Measurements from ENCODE around the gene WDR48. TPM values are rescaled to one million over a fixed set of nuclear protein-coding genes. Genes with fewer than 3 reads are reported as not detected.

Gene WDR48
- total and polyA plus RNA-seq, 4 experiments from 2014 or later, result 32.6 to 69.8 (median 53.7) TPM

DNA sequence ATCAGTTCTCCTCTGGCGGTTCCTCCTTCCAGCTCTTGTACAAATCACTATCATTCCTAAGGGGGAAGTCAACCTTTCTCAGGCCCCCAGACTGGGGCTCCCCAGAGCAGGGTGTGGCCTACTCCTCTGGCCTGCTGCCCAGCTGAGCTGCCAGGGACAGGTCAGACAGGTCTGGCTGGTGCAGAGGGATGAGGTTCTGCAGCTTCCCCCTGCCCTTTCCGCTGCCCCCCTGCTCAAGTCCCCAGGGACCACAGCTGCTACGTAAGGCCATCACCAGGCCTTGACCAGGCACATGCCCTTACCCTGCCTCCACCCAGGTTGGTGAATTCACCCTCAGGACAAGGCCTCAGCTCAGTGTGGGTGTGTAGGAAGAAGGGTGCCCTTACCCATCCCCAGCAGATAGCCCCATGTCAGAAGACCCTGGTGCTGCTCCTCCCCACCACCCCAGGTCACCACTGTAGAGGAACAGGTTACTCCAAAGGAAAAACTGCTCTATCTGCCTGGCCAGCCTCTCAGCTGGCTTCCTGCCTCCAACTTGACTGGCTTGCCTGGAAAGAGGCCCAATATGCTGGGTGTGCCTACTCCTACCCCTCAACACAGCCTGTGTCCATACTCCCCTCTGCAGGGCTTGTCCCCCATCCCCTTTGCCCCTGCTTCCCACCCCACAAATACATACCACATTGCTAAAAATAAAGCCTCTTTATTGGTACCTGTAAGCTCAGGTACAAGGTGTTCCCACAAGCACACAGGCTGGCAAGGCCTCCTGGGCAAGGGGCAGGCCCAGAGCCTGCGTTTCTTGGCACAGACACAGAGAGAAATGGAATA lies 89.6 kb downstream of the WDR48 start:
- Mint-ChIP-seq H3K4me3 (peak overlapping the region in 4 of 8 donors; percentile 12 to 39 (median 25)), H3K36me3 (peaks cover 35 to 69% of the 10 kb centered on the region in 2 donors), H3K4me1 (peaks cover 5 to 61% (median 19%) of the 10 kb centered on the region in 4 donors), H3K27me3 (no peaks in the 10 kb centered on the region), H3K9me3 (peaks cover 0 to 10% (median 0%) of the 10 kb centered on the region in 8 donors), H3K27ac (peak overlapping the region in 6 of 7 donors; percentile 68 to 97 (median 84))
- DNase-seq, result no peak
- H3K9me3 ChIP-seq (ENCODE audit: control insufficient read depth in 1 of 2, low read length in 2 of 2), result no peaks in the 10 kb centered on the region
- H3K4me1 ChIP-seq (ENCODE audit: insufficient read depth, low read length), result peaks cover 9% of the 10 kb centered on the region
- peaks cover 47% of the 10 kb centered on the region for H3K36me3 ChIP-seq (ENCODE audit: insufficient read depth, low read length)
- H3K27ac ChIP-seq (ENCODE audit: low read depth, low read length), result no peak overlapping the region
- POLR2A ChIA-PET (ENCODE audit: partially characterized antibody), result no interaction called here
- CTCF ChIA-PET (ENCODE audit: partially characterized antibody), result interaction anchor here (0.8 to 1.5 kb wide), 3 partner anchors 15 to 149 kb away, joined by 3 to 7 read pairs (median 4); no protein-coding TSS in a partner anchor
- H3K27me3 ChIP-seq (ENCODE audit: insufficient read depth, low read length), result no peaks in the 10 kb centered on the region
- intact Hi-C loops (cut with micrococcal nuclease), result no loop called here
- no peak overlapping the region for H3K4me3 ChIP-seq (ENCODE audit: low read length in 2 of 2)

DNA sequence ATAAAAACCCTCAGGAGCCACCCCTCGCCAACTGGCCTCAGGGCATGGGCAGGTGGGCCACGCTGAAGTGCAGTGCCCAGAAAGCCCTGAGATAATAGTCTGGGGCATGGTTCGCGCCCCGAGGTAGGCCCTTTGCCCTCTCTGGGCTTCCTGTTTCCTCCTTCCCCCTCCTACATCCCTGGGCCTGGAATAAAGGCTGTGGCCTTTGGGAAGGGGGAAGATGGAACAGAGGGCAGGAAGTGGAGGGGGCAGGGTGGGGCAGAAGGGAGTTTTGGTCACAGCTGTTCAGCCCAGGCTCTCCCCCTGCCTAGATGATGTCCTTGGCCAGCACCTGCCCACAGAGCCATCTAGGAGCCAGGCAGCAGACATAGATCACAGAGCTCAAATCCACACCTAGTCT lies 90.3 kb downstream of the WDR48 start:
- H3K4me1 Mint-ChIP-seq, result peaks cover 10 to 66% (median 25%) of the 10 kb centered on the region in 4 donors
- H3K4me3 Mint-ChIP-seq, result peak overlapping the region in 1 of 8 donors; percentile 39
- peaks cover 49% of the 10 kb centered on the region for H3K36me3 ChIP-seq (ENCODE audit: insufficient read depth, low read length)
- intact Hi-C loops (cut with micrococcal nuclease), result no loop called here
- POLR2A ChIA-PET (ENCODE audit: partially characterized antibody), result no interaction called here
- no peaks in the 10 kb centered on the region for H3K27me3 Mint-ChIP-seq
- H3K36me3 Mint-ChIP-seq, result peaks cover 41 to 74% of the 10 kb centered on the region in 2 donors
- H3K9me3 Mint-ChIP-seq, result peaks cover 0 to 10% (median 0%) of the 10 kb centered on the region in 8 donors
- H3K27me3 ChIP-seq (ENCODE audit: insufficient read depth, low read length), result no peaks in the 10 kb centered on the region
- CTCF ChIA-PET (ENCODE audit: partially characterized antibody), result interaction anchor here (1.1 to 1.5 kb wide), 2 partner anchors 14 to 146 kb away, joined by 3 to 7 read pairs; no protein-coding TSS in a partner anchor
- H3K27ac Mint-ChIP-seq, result peak overlapping the region in 4 of 7 donors; percentile 35 to 97 (median 65)
- no peak overlapping the region for H3K27ac ChIP-seq (ENCODE audit: low read depth, low read length)
- no peak overlapping the region for H3K4me3 ChIP-seq (ENCODE audit: low read length in 2 of 2)
- H3K9me3 ChIP-seq (ENCODE audit: control insufficient read depth in 1 of 2, low read length in 2 of 2), result no peaks in the 10 kb centered on the region
- DNase-seq, result no peak
- H3K4me1 ChIP-seq (ENCODE audit: insufficient read depth, low read length), result peaks cover 16% of the 10 kb centered on the region

DNA sequence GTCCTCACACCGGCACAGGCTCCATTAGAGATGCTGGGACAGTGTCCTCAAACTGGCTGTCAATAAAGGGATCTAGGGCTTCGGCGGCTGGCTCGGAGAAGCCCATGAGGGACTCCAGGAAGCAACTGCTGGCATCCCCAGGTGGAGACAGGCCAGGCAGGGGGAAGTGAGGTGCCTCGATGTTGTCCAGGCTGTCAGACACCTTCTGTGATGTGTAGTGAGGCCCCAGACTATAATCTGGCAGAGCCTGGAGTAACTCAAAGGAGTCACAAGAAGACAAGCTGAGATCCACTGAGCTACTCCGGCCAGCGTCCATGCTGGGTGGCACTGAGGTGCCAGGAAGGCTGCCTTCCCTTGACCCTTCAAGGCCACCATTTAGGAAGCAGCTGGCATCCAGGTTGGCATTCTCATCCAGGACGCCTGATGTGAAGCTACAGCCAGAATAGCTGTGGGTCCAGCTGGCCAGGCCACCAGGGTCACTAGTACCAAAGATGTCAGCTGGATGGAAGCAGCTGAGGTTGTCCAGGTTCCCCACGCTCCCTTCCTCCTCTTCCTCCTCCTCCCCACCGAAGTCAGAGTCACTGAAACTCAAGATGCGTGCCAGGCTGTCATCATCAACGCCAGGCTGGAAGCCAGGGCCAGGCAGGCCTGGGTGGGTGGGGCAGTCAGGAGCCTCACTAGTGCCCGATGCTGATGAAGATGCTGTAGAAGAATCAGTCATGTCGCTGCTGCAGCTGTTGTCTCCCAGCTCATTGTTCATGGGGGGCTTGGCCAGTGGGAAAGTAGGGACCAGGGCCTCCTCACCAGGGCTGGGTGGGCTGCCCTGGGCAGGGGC lies 91.5 kb downstream of the WDR48 start:
- Mint-ChIP-seq H3K27me3 (no peaks in the 10 kb centered on the region), H3K36me3 (peaks cover 41 to 82% of the 10 kb centered on the region in 2 donors), H3K4me3 (peak overlapping the region in 1 of 8 donors; percentile 54), H3K27ac (peak overlapping the region in 6 of 7 donors; percentile 12 to 97 (median 40)), H3K4me1 (peaks cover 21 to 73% (median 34%) of the 10 kb centered on the region in 4 donors), H3K9me3 (peaks cover 0 to 6% (median 0%) of the 10 kb centered on the region in 8 donors)
- H3K4me1 ChIP-seq (ENCODE audit: insufficient read depth, low read length), result peaks cover 28% of the 10 kb centered on the region
- DNase-seq, result no peak
- intact Hi-C loops (cut with micrococcal nuclease), result no loop called here
- ChIA-PET CTCF (ENCODE audit: partially characterized antibody) (interaction anchor here (0.8 to 1.5 kb wide), 3 partner anchors 15 to 145 kb away, joined by 3 read pairs; no protein-coding TSS in a partner anchor), POLR2A (ENCODE audit: partially characterized antibody) (interaction anchor here (0.8 kb wide), 1 partner anchor 35 kb away, joined by 6 read pairs; no protein-coding TSS in a partner anchor)
- no peaks in the 10 kb centered on the region for H3K9me3 ChIP-seq (ENCODE audit: control insufficient read depth in 1 of 2, low read length in 2 of 2)
- H3K27ac ChIP-seq (ENCODE audit: low read depth, low read length), result no peak overlapping the region
- no peak overlapping the region for H3K4me3 ChIP-seq (ENCODE audit: low read length in 2 of 2)
- H3K27me3 ChIP-seq (ENCODE audit: insufficient read depth, low read length), result no peaks in the 10 kb centered on the region
- H3K36me3 ChIP-seq (ENCODE audit: insufficient read depth, low read length), result peaks cover 49% of the 10 kb centered on the region

DNA sequence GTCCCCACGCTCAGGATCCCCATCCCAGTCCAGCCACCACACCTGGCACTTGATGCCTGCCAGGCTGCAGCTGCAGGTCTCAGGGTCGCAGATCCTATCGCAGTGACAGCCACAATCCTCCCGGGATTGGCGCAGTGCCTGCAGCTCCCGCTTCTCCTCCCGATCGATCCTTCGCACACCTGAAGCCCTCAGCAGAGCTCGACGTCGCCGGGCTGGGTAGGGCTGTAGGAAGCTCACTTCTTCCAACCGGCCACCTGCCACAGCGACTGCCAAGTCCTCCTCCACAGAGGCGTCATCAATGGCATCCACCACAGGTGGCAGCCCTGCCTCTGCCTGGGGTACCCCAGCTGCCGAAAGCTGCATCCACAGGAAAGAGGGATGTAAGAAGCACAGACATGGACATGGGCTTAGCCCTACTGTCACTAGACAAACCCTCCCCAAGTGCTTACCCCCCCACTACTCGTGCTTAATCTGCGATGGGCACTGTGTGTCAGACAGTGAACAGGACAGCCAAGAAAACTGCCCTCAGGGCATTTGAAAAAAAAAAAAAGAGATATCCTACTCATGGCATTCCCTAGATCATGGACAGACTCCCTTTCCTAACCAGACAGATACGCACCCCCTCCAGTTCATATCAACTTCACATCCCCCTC lies 92.4 kb downstream of the WDR48 start:
- Mint-ChIP-seq H3K4me1 (peaks cover 30 to 82% (median 43%) of the 10 kb centered on the region in 4 donors), H3K36me3 (peaks cover 41 to 91% of the 10 kb centered on the region in 2 donors), H3K27me3 (no peaks in the 10 kb centered on the region), H3K27ac (peak overlapping the region in 5 of 7 donors; percentile 31 to 97 (median 69)), H3K9me3 (peaks cover 0 to 6% (median 0%) of the 10 kb centered on the region in 8 donors), H3K4me3 (peak overlapping the region in 2 of 8 donors; percentile 59 to 60)
- Histone ChIP-seq H3K4me1 (ENCODE audit: insufficient read depth, low read length) (peaks cover 37% of the 10 kb centered on the region), H3K9me3 (ENCODE audit: control insufficient read depth in 1 of 2, low read length in 2 of 2) (no peaks in the 10 kb centered on the region), H3K36me3 (ENCODE audit: insufficient read depth, low read length) (peaks cover 49% of the 10 kb centered on the region), H3K27ac (ENCODE audit: low read depth, low read length) (no peak overlapping the region), H3K27me3 (ENCODE audit: insufficient read depth, low read length) (no peaks in the 10 kb centered on the region), H3K4me3 (ENCODE audit: low read length in 2 of 2) (no peak overlapping the region)
- CTCF ChIA-PET (ENCODE audit: partially characterized antibody), result interaction anchor here (1.5 kb wide), 1 partner anchor 144 kb away, joined by 3 read pairs; no protein-coding TSS in a partner anchor
- no peak for DNase-seq
- POLR2A ChIA-PET (ENCODE audit: partially characterized antibody), result no interaction called here
- intact Hi-C loops (cut with micrococcal nuclease), result no loop called here

DNA sequence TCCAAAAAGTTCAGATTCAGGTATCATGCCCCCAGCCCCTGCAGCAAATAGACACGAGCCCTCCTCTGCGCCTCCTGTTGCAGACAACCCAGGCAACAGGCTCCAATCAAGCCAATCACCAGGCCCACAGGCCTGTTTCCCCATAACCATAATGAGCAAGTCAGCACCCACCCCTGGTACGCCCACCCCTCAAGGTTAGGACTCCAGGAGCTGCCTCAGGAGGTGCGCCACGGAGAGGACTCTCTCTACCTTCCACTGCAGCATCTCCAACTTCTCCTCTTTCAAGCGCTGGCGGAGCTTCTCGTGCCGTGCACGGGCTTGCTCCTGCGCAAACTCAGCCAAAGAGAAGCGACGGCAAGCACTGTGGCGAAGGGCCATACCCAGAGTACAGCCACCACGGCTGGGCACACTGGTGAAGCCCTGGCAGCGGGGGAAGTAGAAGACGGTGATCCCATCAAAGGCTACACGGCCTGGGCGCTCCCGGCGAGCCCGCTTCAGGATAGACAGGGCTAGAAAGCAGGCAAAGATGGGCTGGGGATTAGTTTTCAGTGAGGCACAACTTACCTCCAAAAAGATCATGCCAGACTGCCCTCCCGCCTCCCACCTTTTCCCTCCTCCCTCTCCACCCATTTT lies 93.0 kb downstream of the WDR48 start:
- DNase-seq, result no peak
- H3K9me3 ChIP-seq (ENCODE audit: control insufficient read depth in 1 of 2, low read length in 2 of 2), result no peaks in the 10 kb centered on the region
- peaks cover 41 to 89% of the 10 kb centered on the region in 2 donors for H3K36me3 Mint-ChIP-seq
- H3K27ac Mint-ChIP-seq, result peak overlapping the region in 6 of 7 donors; percentile 8 to 97 (median 46)
- no peaks in the 10 kb centered on the region for H3K27me3 Mint-ChIP-seq
- no peak overlapping the region for H3K4me3 ChIP-seq (ENCODE audit: low read length in 2 of 2)
- peaks cover 0 to 8% (median 0%) of the 10 kb centered on the region in 8 donors for H3K9me3 Mint-ChIP-seq
- H3K4me3 Mint-ChIP-seq, result peak overlapping the region in 2 of 8 donors; percentile 59 to 60
- no peak overlapping the region for H3K27ac ChIP-seq (ENCODE audit: low read depth, low read length)
- H3K27me3 ChIP-seq (ENCODE audit: insufficient read depth, low read length), result no peaks in the 10 kb centered on the region
- CTCF ChIA-PET (ENCODE audit: partially characterized antibody), result interaction anchor here (3.2 kb wide), 1 partner anchor 17 kb away, joined by 30 read pairs; no protein-coding TSS in a partner anchor
- intact Hi-C loops (cut with micrococcal nuclease), result no loop called here
- POLR2A ChIA-PET (ENCODE audit: partially characterized antibody), result no interaction called here
- H3K4me1 Mint-ChIP-seq, result peaks cover 37 to 88% (median 50%) of the 10 kb centered on the region in 4 donors
- peaks cover 49% of the 10 kb centered on the region for H3K36me3 ChIP-seq (ENCODE audit: insufficient read depth, low read length)
- H3K4me1 ChIP-seq (ENCODE audit: insufficient read depth, low read length), result peaks cover 44% of the 10 kb centered on the region

DNA sequence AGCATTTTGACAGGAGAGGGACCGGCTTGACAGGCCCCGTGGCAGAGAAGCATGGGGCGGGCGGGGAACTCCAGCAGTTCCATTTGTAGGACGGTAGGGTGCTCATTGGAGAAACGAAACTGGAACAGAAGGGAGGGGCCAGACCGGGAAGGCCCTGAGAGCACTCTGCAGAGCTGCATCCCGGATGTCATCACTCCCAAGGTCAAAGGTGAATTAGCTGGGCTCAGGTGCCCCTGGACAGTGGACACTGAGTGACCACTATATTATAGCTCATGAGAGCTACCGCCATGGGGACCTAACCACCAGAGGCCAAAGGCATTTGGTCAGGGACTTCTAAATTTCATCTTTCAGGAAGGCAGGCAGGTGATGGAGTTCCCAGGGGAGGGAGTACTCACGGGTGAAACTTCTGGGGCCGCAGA lies 94.3 kb downstream of the WDR48 start:
- H3K4me3 ChIP-seq (ENCODE audit: low read length in 2 of 2), result no peak overlapping the region
- peak overlapping the region; percentile 69 for H3K27ac ChIP-seq (ENCODE audit: low read depth, low read length)
- H3K4me1 ChIP-seq (ENCODE audit: insufficient read depth, low read length), result peaks cover 56% of the 10 kb centered on the region
- Mint-ChIP-seq H3K36me3 (peaks cover 41 to 90% of the 10 kb centered on the region in 2 donors), H3K4me3 (peak overlapping the region; percentile 25 to 99 (median 86)), H3K9me3 (peaks cover 0 to 8% (median 0%) of the 10 kb centered on the region in 8 donors), H3K27ac (peak overlapping the region; percentile 64 to 100 (median 99)), H3K4me1 (peaks cover 49 to 93% (median 59%) of the 10 kb centered on the region in 4 donors), H3K27me3 (no peaks in the 10 kb centered on the region)
- POLR2A ChIA-PET (ENCODE audit: partially characterized antibody), result interaction anchor here (1.2 to 2.5 kb wide), 2 partner anchors 10 to 20 kb away, joined by 4 to 10 read pairs; no protein-coding TSS in a partner anchor
- peaks cover 49% of the 10 kb centered on the region for H3K36me3 ChIP-seq (ENCODE audit: insufficient read depth, low read length)
- H3K9me3 ChIP-seq (ENCODE audit: control insufficient read depth in 1 of 2, low read length in 2 of 2), result no peaks in the 10 kb centered on the region
- no peaks in the 10 kb centered on the region for H3K27me3 ChIP-seq (ENCODE audit: insufficient read depth, low read length)
- intact Hi-C loops (cut with micrococcal nuclease), result no loop called here
- DNase-seq, result no peak
- CTCF ChIA-PET (ENCODE audit: partially characterized antibody), result interaction anchor here (1.2 to 3.2 kb wide), 4 partner anchors 18 to 142 kb away, joined by 4 to 30 read pairs (median 12); partner anchors contain the start of gene TTC21A
